HG02852 (cell line): ENCODE data around the gene TCAF2.
"Not testable (repeated sequence)": the region's sequence is repeated elsewhere in the genome, so short reads cannot be mapped to it uniquely, and the experiment has no call there.

Source experiments
- ATAC-seq: cut with Tn5 transposase; IDR thresholded peaks from one replicate; pipeline ENCODE4 v1.9.1; 2021; ENCODE audit warnings: mild to moderate bottlenecking, moderate library complexity; ENCODE audit not compliant: unreplicated experiment

TCAF2 gene

GRCh38 chr7:143620646-143621045, at the start of gene TCAF2:
TCAF2 (plus strand) TSS chr7:143620974.
- peak; percentile 86 for ATAC-seq

- ATAC-seq = not testable (repeated sequence)
These were observed 49.3 kb upstream of the TCAF2 start, which contains the start of gene CTAGE15 for GRCh38 chr7:143571501-143571900. CTAGE15 (plus strand) TSS chr7:143571801; CDS start chr7:143571818, 17 bp downstream.

- not testable (repeated sequence) for ATAC-seq
These were observed 32.6 kb upstream of the TCAF2 start for GRCh38 chr7:143588183-143588582.

GRCh38 chr7:143589897-143590296, 30.9 kb upstream of the TCAF2 start:
- ATAC-seq = not testable (repeated sequence)

GRCh38 chr7:143598086-143598485, 22.7 kb upstream of the TCAF2 start:
- not testable (repeated sequence) for ATAC-seq

GRCh38 chr7:143603549-143603948, 17.2 kb upstream of the TCAF2 start:
- ATAC-seq = not testable (repeated sequence)

- ATAC-seq = not testable (repeated sequence)
These were observed 14.7 kb upstream of the TCAF2 start for GRCh38 chr7:143606088-143606487.

GRCh38 chr7:143615545-143615944, 5.2 kb upstream of the TCAF2 start:
- ATAC-seq = not testable (repeated sequence)

- not testable (repeated sequence) for ATAC-seq
These were observed 3.6 kb upstream of the TCAF2 start for GRCh38 chr7:143617204-143617603.

- ATAC-seq = peak; percentile 22
These were observed 716 bp upstream of the TCAF2 start for GRCh38 chr7:143620058-143620457.

GRCh38 chr7:143621175-143621574, 401 bp downstream of the TCAF2 start:
- ATAC-seq = peak; percentile 35

- ATAC-seq = peak; percentile 25
These were observed 1.4 kb downstream of the TCAF2 start for GRCh38 chr7:143622130-143622529.

GRCh38 chr7:143630653-143631052, 9.9 kb downstream of the TCAF2 start:
- not testable (repeated sequence) for ATAC-seq

GRCh38 chr7:143632506-143632905, 11.7 kb downstream of the TCAF2 start:
- not testable (repeated sequence) for ATAC-seq

- not testable (repeated sequence) for ATAC-seq
These were observed 12.3 kb downstream of the TCAF2 start for GRCh38 chr7:143633013-143633618.

- ATAC-seq = not testable (repeated sequence)
These were observed 14.8 kb downstream of the TCAF2 start for GRCh38 chr7:143635364-143636240.

- not testable (repeated sequence) for ATAC-seq
These were observed 18.6 kb downstream of the TCAF2 start for GRCh38 chr7:143639372-143639771.

GRCh38 chr7:143640528-143641189, 19.9 kb downstream of the TCAF2 start:
- not testable (repeated sequence) for ATAC-seq

- ATAC-seq = not testable (repeated sequence)
These were observed 25.8 kb downstream of the TCAF2 start for GRCh38 chr7:143646598-143646997.

- ATAC-seq = not testable (repeated sequence)
These were observed 29.1 kb downstream of the TCAF2 start for GRCh38 chr7:143649902-143650301.

GRCh38 chr7:143650447-143650846, 29.7 kb downstream of the TCAF2 start:
- not testable (repeated sequence) for ATAC-seq
